HG03060 (cell line): ENCODE measurements around the gene CCDC14.
"Not testable (repeated sequence)": the region's sequence is repeated elsewhere in the genome, so short reads cannot be mapped to it uniquely, and the experiment has no call there.

Source experiments
- ATAC-seq: cut with Tn5 transposase; IDR thresholded peaks from one replicate; pipeline ENCODE4 v1.9.1; 2021; ENCODE audit warnings: low read depth, moderate number of reproducible peaks; ENCODE audit not compliant: unreplicated experiment

Gene CCDC14, protein sequence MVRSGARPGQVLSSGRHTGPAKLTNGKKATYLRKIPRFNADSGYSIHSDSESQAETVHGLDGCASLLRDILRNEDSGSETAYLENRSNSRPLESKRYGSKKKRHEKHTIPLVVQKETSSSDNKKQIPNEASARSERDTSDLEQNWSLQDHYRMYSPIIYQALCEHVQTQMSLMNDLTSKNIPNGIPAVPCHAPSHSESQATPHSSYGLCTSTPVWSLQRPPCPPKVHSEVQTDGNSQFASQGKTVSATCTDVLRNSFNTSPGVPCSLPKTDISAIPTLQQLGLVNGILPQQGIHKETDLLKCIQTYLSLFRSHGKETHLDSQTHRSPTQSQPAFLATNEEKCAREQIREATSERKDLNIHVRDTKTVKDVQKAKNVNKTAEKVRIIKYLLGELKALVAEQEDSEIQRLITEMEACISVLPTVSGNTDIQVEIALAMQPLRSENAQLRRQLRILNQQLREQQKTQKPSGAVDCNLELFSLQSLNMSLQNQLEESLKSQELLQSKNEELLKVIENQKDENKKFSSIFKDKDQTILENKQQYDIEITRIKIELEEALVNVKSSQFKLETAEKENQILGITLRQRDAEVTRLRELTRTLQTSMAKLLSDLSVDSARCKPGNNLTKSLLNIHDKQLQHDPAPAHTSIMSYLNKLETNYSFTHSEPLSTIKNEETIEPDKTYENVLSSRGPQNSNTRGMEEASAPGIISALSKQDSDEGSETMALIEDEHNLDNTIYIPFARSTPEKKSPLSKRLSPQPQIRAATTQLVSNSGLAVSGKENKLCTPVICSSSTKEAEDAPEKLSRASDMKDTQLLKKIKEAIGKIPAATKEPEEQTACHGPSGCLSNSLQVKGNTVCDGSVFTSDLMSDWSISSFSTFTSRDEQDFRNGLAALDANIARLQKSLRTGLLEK

DNA sequence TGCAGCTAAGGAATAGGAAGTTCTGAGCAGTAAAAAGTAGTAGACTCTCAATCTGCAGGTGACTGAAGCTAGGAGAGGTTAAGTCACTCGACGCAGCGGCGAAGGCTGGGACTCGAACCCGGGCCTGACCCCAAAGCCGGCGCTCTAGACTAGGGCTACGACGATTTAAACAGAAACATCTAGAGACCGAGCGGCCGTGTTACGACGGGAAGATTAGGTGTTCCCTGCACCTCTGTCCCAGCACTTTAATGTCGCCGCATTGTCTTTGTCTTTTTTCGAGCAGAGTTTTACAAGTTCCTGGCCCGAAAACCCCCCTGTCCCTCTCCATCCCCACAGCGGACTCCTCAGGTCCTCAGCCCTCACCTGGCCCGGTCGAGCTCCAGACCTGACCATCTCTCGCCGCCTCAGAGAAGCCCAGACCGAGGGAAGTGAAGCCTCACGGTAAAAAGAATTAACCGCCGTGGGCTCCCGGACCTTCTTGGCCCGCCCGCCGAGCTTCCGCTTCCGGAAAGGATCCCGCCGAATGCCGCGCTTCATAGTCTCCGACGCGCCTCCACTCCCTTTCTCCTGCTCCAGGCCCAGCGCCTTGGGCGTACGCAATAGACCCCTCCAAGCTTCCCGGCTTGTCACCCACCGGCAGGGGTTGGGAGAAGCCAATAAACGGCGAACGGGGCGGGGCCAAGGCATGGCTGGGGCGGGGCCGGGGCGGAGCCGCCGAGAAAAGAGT, at the start of gene CCDC14:
Gene CCDC14, minus strand, starts transcription at position 449 of the 727 bp plus-strand sequence. Its CDS starts 56 bp downstream, at position 393.
- peak; percentile 57 for ATAC-seq

DNA sequence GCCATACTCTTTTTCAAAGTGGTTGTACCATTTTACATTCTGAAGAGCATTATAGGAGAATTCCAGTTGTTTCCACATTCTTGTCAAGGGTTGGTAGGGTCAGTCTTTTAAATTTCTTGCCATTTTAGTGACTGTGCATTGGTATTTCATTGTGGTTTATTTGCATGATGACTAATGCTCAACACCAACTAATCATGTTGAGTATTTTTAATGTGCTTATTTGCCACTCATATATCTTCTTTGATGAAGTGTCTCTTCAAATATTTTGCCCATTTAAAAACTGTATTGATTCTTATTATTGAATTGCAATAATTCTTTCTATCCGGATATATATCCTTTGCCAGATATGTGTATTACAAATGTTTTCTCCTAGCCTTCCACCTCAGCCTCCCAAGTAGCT, 47.3 kb upstream of the CCDC14 start:
- ATAC-seq = not testable (repeated sequence)

DNA sequence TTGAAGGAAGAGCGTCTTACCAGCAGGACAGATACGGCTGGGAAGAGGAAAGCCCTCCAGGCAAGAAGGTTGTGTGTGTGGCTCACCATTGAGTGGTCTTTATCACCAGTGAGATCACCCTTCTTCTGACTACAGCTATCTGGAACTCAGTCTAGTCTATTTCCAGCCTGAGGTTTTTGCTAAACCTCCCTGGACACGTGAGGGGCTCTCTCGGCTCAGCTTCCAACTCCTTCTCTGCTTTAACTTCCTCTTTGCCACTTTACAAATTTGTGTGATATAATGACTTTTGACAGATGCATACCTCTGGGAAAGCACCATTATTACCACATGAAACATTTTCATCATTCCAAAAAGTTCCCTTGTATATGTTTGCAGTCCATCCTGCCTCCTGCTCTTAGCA, 46.2 kb upstream of the CCDC14 start:
- ATAC-seq = no peak

DNA sequence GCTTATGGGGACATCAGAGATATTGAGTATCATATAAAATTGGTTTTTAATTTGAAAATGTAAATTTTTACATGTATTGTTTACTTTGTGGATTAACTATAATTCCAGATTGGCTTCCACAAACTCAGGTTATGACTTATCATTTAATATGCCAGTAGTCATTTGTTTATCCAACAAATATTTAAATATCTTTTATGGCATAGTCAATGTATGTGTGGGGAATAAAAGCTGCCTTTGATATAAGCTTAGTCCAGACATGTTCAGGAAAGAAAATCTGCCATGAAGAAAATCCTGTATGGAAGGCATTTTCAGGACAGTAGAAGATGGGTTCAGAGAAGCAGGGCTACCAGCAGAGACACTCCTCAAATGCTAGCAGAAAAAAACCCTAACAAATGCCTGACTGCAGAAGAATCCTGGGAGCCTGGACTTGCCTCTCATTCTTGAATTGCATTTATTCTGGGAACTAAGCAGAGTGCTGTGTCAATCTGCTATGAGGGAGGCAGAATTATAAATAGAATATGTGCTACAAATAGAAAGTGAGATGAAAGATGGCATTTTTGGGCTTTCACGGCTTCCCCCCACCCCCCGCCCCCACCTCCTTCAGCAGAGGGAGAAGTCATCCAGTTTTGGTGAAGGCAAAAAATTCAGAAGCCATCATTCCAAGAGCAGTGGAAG, 41.5 kb upstream of the CCDC14 start:
- ATAC-seq = not testable (repeated sequence)

DNA sequence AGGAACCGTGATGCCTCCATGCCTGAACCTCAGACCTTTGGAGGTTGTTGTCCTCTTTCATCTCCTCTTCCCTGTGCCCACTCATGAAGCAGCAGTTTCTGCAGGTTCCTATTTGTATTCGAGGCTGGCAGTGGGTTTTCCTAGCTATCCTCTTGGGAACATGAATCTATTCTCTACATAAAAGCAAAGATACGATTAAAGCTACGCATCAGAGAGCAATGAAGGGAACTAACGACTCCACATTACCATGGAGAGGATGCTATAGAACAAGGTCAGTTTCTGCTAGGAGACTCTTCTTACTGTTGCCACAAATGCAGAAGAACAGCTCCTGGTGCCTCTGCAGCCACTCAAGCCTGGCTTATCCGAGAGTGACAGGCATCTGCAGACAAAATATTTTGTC, 40.3 kb upstream of the CCDC14 start:
- ATAC-seq = not testable (repeated sequence)

DNA sequence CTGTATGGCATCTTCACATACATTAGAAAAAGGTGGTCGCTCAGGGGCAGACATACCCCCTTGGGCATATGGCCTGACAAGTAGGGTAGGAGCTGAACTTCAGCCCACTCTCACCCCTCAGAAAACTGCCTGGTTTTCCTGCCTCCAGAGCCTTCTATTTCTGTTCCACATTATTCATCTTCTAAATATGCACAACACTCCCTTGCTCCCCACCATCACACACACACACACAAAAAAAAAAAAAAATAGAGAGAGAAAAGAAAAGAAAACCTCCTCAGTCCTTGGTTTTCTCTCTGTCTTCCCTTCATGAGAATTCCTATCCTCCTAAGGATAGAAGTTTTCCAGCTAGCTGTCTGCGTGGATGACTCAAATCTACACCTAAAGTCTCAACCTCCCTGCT, 36.5 kb upstream of the CCDC14 start:
- ATAC-seq = no peak

DNA sequence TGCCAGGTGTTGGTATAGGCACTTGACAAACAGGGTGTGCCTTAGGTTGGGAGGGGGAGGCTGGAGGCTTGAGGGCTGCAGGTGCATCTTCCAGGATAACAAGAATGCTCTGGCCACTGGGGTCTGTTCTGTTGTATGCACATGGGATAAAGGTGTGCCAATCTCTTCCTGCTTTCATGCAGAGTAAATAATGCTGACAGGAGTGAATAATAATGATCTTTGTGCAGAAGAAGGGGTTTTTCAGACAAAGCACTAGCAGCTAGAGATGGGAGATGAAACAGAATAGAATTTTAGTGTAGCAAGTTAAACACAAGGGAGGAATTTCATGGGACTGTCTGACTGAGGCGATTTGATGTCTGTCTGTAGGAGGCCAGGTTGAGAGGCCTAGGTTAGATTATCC, 32.8 kb upstream of the CCDC14 start:
- ATAC-seq = no peak

DNA sequence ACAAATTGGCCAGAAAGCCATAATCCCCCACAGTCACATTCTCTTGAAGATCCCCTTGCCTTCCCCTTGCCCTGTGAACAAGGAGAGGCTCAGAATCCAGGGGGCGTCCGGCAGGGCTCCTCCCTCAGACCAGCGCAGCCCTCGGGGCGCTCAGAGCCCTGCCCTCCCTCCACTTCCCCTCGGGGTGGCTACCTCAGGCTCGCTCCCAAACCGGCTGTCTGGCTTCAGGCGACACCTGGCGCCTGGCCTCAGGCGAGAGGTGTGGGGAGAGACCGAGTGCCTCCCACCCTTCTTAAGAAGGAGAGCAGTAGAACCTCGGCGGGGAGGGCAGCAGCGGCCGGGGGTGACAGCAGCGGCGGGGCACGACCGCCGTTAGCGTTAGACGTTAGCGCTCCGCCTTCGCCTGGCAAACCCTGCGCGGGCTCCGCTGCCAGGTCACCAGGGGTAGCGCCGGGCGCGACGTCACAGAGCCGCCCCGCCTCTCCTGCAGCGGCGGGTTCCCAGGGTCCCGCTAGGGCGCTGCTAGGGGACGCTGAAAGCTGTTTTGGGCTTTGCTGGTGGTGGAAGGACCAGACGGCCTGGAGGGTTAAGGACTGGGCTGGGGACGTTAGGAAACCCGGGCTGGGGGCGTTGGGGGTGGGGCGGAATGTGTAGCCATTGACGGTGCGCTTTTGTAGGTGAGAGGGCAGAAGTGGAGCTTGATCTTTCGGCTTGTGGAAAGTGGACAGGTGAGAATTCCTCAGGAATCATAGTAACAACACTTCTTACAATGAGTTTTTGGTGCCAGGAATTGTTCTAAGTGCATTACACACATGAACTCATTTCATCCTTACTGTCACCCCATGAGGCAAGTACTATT, 30.9 kb upstream of the CCDC14 start, which contains the start of gene ROPN1:
Gene ROPN1, minus strand, starts transcription at position 395 of the 859 bp plus-strand sequence. CDS start 11,643 bp downstream, outside the sequence.
- ATAC-seq = not testable (repeated sequence)

DNA sequence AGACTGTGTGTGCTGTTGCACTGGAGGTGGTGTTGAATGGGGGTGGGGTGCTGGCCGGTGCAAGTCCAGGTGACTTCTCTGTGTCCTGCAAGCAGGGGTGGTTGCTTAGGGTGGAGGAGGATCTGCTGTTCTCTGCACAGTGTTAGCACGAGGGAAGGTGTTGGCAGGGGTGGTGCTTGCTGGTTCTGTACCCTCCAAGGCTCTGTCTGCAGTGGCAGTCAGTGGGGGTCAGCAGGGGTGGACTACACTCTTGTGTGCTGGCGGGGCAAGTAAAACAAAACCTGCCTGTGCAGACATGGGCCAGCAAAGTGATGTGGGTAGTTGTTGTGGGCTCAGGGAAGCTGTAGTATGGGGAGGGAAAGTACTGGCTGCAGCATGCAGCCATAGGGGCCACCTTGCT, 25.4 kb upstream of the CCDC14 start:
- ATAC-seq = no peak

DNA sequence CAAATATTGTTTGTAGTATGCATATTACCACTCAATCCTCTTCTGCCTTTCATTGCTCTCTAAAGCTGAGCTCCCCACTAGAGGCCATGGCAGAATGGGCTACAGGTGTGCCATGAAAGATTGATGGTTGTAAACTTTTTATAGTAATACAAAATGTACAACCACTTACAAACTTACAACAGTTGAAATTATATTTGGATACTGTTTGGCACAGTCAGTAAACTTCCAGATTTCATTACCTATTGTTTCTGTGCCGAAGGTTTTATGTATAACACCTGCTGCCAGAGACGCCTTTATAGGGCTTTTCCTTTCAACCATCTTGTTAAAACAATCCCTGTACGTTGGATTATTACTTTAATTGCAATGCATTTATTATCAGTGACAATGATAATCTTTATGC, 23.9 kb upstream of the CCDC14 start:
- ATAC-seq = no peak

DNA sequence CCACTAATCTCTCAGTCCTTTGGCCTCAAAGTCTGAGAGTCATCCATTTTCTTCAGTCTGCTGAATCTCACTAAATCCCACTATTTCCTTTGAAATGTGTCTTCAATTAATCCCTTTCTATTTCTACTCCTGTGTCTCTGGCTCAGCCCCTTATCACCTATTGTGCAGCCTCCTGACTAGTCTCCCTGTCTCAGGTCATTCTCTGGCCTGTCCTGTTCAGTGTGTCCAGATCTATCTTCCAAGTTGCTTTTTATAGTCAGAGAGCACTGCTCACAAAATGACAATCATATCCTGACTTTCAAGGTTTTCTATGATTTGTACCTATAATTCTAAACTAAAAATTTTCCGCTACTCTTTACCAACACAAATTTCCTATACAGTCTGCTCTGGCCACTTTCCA, 23.3 kb upstream of the CCDC14 start:
- no peak for ATAC-seq

DNA sequence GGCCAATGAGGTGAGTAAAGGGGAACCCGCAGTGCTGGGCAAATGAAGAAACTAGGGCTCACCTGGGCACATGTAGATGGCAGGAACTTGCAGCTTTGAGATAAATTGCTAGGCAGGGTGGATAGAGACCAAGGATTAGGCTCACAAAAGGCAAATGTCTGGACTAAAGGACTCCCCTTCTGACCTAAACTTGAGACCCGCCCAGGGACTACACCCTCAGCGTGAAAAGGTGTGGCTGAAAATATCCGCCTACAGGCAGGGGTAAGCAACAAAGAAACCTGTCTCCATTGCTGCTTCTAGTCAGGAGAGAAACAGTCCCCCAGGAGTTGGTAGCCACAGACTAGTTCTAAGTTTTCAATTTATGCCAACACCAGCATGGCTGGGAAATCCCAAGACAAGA, 20.3 kb upstream of the CCDC14 start:
- ATAC-seq = not testable (repeated sequence)

DNA sequence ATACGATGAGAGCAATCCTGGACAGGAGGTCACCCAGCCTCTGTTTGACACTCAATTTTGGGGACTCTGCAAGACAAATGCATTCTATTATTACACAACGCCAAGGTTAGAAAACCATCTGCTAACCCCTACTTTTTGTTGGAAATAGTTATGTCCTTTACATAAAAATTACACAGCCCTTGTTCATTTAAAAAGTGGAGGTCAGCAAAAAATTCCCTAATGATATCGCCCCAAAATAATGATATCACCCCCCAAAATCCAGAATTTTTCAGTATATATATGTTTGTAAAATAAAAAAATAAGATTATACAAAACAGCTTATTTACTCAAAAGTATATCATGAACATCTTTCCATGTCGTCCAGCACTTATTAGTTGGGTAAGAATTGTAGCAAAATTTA, 19.5 kb upstream of the CCDC14 start:
- ATAC-seq = no peak

DNA sequence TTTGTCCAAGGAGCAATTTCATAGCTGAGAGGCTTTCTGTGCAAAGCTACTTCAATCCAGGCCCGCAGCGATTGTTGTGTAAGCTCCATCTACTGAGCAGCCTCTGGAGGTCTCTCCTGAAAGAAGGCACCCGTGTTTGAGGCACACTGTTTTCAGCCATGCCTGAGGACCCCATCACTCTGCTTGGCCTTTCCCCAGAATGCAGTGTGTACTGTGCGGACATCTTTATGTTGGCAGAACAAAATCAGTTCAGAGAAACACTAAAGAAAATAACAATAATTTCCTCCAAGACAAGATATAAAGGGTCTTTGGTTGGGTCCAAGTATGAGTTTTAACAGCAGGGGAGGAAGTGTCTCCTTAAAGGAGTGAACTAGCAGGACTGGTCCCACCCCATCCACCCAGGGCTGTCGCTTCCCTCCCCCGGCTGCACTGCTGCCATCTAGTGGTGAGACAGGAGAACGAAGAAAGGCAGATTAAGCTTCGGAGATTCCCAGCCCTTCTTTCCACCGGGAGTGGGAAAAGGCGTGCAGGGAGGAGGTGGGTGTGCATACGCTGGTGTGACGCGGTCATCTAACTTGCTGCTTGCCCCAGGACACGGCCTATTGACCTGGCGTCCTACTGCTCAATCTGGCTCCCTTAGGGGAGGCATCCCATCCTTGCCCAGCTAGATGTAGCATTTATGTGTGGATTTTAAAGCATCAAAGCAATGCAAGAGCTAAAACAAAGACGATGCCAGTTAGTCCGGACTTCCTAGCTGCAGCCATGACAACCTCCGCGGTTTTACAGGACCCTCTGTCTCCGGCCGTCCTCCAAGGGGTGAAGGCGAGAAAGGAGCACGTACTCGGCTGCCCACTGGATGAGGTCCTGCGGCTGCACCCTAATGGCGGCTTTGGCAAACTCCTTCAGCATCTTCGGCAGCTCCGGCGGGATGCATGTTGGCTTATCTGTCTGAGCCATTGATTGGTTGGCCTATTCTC, 18.8 kb upstream of the CCDC14 start:
- not testable (repeated sequence) for ATAC-seq

DNA sequence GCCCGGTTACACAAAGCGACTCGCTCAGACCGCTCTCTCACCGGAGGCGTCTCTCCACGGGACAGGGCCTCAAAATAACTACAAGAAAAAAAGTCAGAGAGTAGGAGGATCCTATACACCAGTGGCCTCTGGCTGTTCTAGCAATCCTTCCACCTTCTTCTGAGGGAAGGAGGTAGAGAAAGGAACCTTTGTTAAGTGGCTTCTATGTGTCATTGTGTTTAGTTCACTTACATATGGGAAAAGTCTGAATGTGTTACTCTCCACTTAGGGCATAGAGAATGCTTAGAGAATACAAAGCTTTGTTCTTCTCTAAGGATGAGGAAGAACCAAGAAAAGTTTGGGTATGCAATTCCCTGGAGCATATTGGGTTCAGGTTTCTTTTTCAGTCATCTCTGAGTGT, 15.9 kb upstream of the CCDC14 start:
- not testable (repeated sequence) for ATAC-seq

DNA sequence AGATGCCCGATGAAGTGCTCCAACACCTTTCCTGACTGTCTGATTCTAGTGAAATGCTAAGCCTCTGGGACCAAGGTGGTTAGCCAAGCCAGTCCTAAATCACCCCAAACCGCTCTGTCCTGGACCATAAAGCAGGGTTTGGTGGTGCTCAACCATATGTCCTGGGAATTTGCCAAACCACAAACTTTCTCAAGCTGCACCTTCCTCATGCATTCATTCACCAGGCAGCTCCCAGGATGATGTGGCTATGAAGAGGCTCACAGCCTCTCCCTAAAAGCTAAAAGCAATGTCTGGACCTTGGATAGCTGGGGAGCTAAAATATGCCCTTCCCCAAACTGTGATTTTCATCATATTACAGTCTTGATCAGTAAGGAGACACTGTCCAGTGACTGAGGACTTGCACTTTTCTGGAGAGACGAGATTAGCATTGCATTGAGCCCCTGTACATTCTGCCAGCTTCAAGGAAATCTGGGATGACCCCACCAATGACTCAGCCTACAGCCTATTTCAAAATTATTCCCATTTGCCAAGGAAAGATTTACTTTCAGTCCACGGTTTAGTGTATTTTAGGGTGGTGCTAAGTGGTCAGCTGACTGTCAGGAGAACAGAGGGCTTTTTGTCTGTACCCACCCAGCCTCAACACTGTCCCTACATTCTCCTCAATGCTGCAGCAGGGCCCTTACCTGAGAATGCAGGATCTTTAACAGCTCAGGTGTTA, 15.3 kb upstream of the CCDC14 start:
- not testable (repeated sequence) for ATAC-seq

DNA sequence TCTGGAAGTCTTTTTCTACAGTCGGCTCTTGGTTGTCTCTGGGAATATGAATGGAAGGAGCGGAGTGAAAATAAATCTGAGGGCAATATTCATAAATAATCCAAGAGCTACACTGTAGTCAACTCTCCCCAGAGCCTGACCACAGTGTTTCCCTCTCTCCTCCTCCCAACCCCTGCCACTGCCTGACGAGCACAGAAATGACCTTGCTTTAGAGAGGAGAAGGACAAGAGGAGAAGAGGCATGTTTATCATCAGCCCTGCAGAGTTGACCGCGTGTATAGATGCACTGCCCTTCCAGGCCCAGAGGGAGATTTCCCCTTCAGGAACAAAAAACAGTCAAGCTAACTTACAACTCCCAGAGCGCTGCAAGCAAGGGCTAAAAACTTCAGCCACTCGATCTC, 14.0 kb upstream of the CCDC14 start:
- not testable (repeated sequence) for ATAC-seq
